Activated naive CD8-positive, alpha-beta T cell (primary cell): ENCODE data around the gene ZNF672.

ENCODE experiments used
- H3K27ac Mint-ChIP-seq: one replicate; pipeline ENCODE4 v1.8.0; 2021; ENCODE audit warnings: mixed read lengths
- H3K27me3 Mint-ChIP-seq: one replicate; pipeline ENCODE4 v1.8.0; 2021; ENCODE audit warnings: mixed read lengths
- H3K36me3 Mint-ChIP-seq: one replicate; pipeline ENCODE4 v1.8.0; 2021; ENCODE audit warnings: mixed read lengths
- H3K4me1 Mint-ChIP-seq: one replicate; pipeline ENCODE4 v1.8.0; 2021; ENCODE audit warnings: low read depth, mixed read lengths
- H3K4me3 Mint-ChIP-seq: one replicate; pipeline ENCODE4 v1.8.0; 2021; ENCODE audit warnings: mild to moderate bottlenecking, mixed read lengths
- H3K9me3 Mint-ChIP-seq: one replicate; pipeline ENCODE4 v1.8.0; 2021; ENCODE audit warnings: low read depth, mixed read lengths

ZNF672 gene

DNA sequence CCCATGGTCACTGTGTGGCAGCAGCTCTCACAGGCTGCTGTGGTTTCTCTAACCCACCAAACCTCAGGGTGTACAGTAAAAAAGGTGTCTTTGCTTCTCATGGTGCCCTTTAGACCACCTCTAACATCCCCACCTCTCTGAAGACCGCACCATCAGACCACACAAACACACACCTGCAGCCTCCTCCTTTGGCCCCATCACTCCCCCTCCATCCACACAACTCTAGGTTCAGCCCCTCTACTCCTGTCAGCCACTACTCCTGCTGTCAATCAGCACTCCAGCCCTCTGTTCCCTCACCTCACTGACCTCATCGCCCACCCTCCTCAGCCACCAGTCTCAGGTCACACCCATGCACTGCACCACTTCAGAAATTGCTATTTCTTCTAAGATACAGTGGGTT, 13.4 kb downstream of the ZNF672 start:
- Mint-ChIP-seq H3K27ac (no peak overlapping the region), H3K9me3 (no peaks in the 10 kb centered on the region), H3K4me3 (no peak overlapping the region), H3K27me3 (no peaks in the 10 kb centered on the region), H3K36me3 (peaks cover 17% of the 10 kb centered on the region), H3K4me1 (peaks cover 7% of the 10 kb centered on the region)

GRCh38 chr1:248852481-248853405, 14.7 kb downstream of the ZNF672 start:
- peaks cover 17% of the 10 kb centered on the region for H3K36me3 Mint-ChIP-seq
- no peak overlapping the region for H3K27ac Mint-ChIP-seq
- no peak overlapping the region for H3K4me3 Mint-ChIP-seq
- no peaks in the 10 kb centered on the region for H3K9me3 Mint-ChIP-seq
- H3K4me1 Mint-ChIP-seq: peaks cover 16% of the 10 kb centered on the region
- H3K27me3 Mint-ChIP-seq: no peaks in the 10 kb centered on the region

DNA sequence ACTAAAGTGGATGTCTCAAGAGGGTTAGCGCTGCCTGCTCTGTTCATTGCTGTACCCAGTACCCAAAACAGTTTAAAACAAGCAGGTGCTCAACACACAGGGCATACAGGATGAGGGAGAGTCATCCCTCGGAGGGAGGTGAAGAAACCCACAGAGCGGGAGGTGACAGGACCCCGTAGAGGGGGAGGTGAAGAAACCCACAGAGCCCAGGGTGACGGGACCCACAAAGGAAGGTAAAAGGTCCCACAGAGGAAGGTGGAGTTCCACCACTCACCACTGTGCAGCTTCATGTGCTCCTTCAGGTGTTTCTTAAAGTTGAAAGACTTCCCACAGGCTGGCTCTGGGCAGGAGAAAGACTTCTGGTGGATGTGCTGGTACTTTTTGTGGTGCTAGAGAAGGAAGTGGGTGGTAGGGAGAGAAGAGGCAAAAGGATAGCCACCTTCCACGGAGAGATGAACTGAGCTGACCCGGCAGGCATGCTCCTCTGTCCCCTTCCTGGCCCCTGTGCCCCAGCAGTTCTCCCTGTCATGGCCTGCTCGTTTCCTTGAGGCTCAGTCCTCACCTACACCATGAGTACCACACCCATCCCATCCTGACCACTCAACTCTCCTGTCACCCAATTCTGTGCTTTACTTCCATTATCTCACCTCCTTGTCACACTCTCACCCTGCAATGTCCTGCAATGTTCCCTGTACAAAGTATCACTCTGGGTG, 15.8 kb downstream of the ZNF672 start:
- Mint-ChIP-seq H3K4me1 (peaks cover 21% of the 10 kb centered on the region), H3K36me3 (peaks cover 15% of the 10 kb centered on the region), H3K27me3 (no peaks in the 10 kb centered on the region), H3K27ac (no peak overlapping the region), H3K4me3 (no peak overlapping the region), H3K9me3 (no peaks in the 10 kb centered on the region)

- Mint-ChIP-seq H3K4me3 (no peak overlapping the region), H3K27ac (no peak overlapping the region), H3K27me3 (no peaks in the 10 kb centered on the region), H3K4me1 (peaks cover 31% of the 10 kb centered on the region), H3K9me3 (no peaks in the 10 kb centered on the region), H3K36me3 (peaks cover 13% of the 10 kb centered on the region)
These were observed 17.6 kb downstream of the ZNF672 start for GRCh38 chr1:248855580-248855979.

DNA sequence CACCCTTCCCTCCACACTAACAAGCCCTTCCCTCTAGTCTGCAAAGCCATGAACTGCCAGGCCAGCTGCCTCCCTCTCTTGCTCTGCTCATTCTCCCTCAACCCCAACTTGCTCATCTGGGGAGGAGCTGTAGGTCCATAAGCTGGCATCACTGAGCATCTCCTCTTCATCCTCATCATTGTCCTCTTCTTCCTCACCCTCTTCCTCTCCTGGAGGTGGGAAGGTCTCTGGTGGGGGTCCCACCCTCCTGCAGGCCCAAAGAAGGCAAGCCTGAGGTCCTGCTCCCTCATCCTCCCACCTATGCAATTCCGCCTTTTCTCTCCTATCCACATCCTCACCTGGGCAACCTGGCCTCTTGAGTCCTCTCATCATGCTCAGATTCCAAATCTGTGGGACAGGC, 18.2 kb downstream of the ZNF672 start:
- Mint-ChIP-seq H3K4me3 (no peak overlapping the region), H3K27ac (peak overlapping the region; percentile 22), H3K36me3 (peaks cover 13% of the 10 kb centered on the region), H3K4me1 (peaks cover 31% of the 10 kb centered on the region), H3K9me3 (no peaks in the 10 kb centered on the region), H3K27me3 (no peaks in the 10 kb centered on the region)

DNA sequence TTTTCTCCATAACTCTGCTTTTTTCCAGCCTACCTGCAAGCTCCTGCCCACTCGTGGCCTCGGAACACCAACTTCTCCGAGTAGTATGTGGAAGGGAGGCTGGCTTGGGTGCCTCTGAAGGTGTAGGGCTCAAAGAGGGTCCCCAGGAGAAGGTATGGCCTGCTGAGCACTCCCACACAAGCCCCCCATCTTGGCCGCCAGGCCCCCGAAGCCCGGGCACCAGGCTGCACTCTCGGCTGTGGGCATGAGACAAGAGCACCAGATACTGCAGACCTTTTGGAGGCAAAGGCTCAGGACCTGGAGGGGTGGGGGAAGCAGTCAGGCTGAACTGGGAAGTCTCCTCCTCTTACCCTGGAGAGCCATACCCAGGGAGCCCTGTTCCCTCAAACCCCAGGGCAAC, 19.2 kb downstream of the ZNF672 start:
- H3K4me1 Mint-ChIP-seq: peaks cover 38% of the 10 kb centered on the region
- no peak overlapping the region for H3K27ac Mint-ChIP-seq
- peaks cover 13% of the 10 kb centered on the region for H3K36me3 Mint-ChIP-seq
- H3K4me3 Mint-ChIP-seq: peak overlapping the region; percentile 94
- H3K9me3 Mint-ChIP-seq: no peaks in the 10 kb centered on the region
- H3K27me3 Mint-ChIP-seq: no peaks in the 10 kb centered on the region

- H3K9me3 Mint-ChIP-seq: no peaks in the 10 kb centered on the region
- peak overlapping the region; percentile 94 for H3K27ac Mint-ChIP-seq
- H3K4me3 Mint-ChIP-seq: peak overlapping the region; percentile 94
- H3K4me1 Mint-ChIP-seq: peaks cover 43% of the 10 kb centered on the region
- H3K36me3 Mint-ChIP-seq: peaks cover 13% of the 10 kb centered on the region
- H3K27me3 Mint-ChIP-seq: no peaks in the 10 kb centered on the region
These were observed 19.7 kb downstream of the ZNF672 start for GRCh38 chr1:248857749-248858095.

DNA sequence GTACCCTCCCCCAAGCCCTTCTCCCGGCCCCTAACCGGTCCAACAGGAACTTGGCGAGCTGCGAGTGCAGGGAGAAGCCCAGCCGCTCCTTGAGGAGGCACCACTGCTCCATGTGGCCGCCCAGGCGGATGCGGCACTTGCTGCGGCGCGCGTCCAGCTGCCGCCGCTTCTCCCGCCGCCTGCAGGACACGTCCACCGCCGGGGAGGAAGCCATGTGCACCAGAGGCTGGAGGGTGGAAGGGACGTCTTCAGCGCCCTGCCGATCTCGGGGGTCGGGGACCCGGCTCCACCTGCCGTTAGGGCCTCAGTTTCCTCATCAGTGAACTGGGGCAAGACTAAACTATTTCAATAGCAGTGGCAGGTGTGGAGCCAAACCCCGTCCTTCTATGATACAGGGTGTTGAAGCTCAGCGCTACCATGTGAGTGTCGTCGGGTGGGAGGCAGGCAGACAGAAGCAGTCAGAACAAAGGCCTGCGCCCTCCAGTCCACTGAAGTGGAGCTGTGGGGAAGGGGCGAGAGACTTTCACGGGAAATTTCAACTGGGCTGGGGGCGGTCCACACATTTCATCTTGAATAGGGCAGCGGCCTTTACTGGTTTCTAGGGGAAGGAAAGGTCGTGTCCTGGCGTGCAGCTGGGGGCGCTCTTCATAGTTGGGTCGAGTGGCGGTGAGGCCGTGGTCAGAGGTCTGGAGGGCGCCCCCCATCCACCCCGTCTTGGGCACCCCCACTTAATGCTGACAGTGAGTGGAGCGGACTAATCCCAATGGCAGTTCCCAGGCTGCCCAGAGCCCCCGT, 20.3 kb downstream of the ZNF672 start:
- Mint-ChIP-seq H3K36me3 (peaks cover 13% of the 10 kb centered on the region), H3K27me3 (no peaks in the 10 kb centered on the region), H3K27ac (peak overlapping the region; percentile 94), H3K4me1 (peaks cover 46% of the 10 kb centered on the region), H3K4me3 (peak overlapping the region; percentile 94), H3K9me3 (no peaks in the 10 kb centered on the region)

DNA sequence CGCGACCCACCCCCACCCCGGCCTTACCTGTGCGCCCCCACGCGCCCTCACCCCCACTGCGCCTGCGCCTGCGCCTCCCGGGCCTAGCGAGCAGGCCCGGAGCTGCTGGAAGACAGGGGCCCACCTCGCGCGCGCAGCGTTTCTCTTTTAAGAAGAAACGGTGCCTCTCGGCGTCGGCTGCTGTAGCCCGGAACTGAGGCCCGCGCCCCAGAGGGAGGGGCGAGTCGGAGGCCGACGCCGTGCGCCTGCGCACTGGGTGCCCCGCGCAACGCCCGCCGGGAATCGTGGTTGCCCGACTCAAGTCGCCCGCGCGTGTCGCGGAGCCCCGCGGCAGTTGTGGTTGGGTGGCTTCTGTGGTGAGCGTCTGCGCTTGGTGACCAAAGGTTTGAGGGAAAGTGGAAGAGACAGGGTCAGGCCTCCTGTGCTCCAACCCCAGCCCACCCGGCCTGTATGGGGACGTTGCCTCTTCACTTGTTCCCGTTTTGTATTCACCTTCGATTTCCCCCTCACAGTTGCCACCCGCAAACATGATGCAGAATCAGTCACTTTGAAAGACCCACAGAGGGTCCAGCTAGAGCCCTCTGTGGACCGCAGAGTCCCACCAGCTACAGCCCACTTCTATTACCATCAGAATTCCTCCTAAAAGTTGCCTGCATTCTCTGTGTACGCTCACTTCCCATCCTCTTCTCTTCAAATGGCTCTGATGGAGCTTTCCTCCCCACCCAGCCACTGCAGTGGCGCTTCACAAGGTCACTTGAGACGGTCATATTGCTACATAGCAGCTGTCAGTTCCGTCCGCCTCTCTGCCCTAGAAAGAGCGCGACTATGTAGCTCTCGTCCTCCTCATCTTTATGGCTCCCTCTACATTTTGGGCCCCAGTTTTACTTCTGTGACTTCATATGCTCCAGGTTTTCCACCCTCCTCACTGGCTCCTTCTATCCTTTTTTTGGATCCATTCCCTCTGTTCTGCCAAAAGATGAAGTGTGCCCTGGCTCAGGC, 21.2 kb downstream of the ZNF672 start, which contains the start of gene ZNF692:
ZNF692 (minus strand) TSS at position 195 of the 999 bp plus-strand sequence. CDS start 776 bp downstream, outside the sequence.
- Mint-ChIP-seq H3K4me3 (peak within 1 kb of the TSS; percentile 94), H3K27me3 (no peaks in the 10 kb centered on the region), H3K4me1 (peaks cover 54% of the 10 kb centered on the region), H3K9me3 (no peaks in the 10 kb centered on the region), H3K36me3 (peaks cover 9% of the 10 kb centered on the region), H3K27ac (peak within 1 kb of the TSS; percentile 94)

- Mint-ChIP-seq H3K9me3 (no peaks in the 10 kb centered on the region), H3K27me3 (no peaks in the 10 kb centered on the region), H3K4me3 (peak overlapping the region; percentile 94), H3K36me3 (peaks cover 2% of the 10 kb centered on the region), H3K4me1 (peaks cover 60% of the 10 kb centered on the region), H3K27ac (peak overlapping the region; percentile 94)
These were observed 22.0 kb downstream of the ZNF672 start for GRCh38 chr1:248860007-248860406.

- Mint-ChIP-seq H3K4me3 (peak overlapping the region; percentile 38), H3K4me1 (peaks cover 53% of the 10 kb centered on the region), H3K9me3 (no peaks in the 10 kb centered on the region), H3K36me3 (no peaks in the 10 kb centered on the region), H3K27ac (no peak overlapping the region), H3K27me3 (no peaks in the 10 kb centered on the region)
These were observed 23.6 kb downstream of the ZNF672 start for GRCh38 chr1:248861616-248862015.

GRCh38 chr1:248862695-248862997, 24.6 kb downstream of the ZNF672 start:
- peak overlapping the region; percentile 85 for H3K27ac Mint-ChIP-seq
- peaks cover 47% of the 10 kb centered on the region for H3K4me1 Mint-ChIP-seq
- H3K36me3 Mint-ChIP-seq: no peaks in the 10 kb centered on the region
- peak overlapping the region; percentile 90 for H3K4me3 Mint-ChIP-seq
- no peaks in the 10 kb centered on the region for H3K27me3 Mint-ChIP-seq
- H3K9me3 Mint-ChIP-seq: no peaks in the 10 kb centered on the region

- Mint-ChIP-seq H3K27me3 (no peaks in the 10 kb centered on the region), H3K9me3 (no peaks in the 10 kb centered on the region), H3K27ac (peak overlapping the region; percentile 92), H3K36me3 (no peaks in the 10 kb centered on the region), H3K4me3 (peak overlapping the region; percentile 90), H3K4me1 (peaks cover 43% of the 10 kb centered on the region)
These were observed 25.2 kb downstream of the ZNF672 start for GRCh38 chr1:248862998-248863881.
